ENCODE data around the gene PTPN4. TPM values are rescaled to one million over a fixed set of nuclear protein-coding genes. Genes with fewer than 3 reads are reported as not detected.

The PTPN4 gene
- total RNA-seq, 1 experiment from 2014 or later = 60.7 TPM

DNA sequence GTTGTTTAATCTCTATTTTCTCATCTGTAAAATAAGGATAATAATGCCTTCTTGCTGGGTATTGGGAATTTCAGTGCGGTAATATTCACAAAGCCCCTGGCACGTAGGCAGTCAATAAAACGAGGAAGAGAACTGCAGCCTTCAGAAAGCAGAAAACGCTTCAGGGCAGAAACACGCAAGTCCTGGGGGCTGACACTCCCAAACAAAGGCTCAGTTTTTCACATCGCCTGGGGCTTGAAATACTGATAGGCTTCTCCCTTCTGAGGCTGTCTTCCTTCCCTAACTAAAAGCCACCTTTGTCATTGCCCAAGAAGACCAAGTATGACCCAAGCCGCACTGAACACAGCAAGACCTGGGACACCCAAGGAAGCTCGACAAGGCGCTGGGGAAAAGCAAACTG, 48.4 kb upstream of the PTPN4 start:
- no peak for DNase-seq
- Histone ChIP-seq H3K4me3 (no peak overlapping the region), H2AFZ (no peak overlapping the region), H3K4me2 (no peak overlapping the region), H3K9me3 (ENCODE audit: insufficient read depth, low read depth) (no peaks in the 10 kb centered on the region), H3K9me2 (ENCODE audit: insufficient read depth) (no peaks in the 10 kb centered on the region), H3K27ac (no peak overlapping the region), H4K20me1 (ENCODE audit: insufficient read depth) (no peaks in the 10 kb centered on the region), H3F3A (ENCODE audit: insufficient read depth, low read depth) (no peaks in the 10 kb centered on the region), H3K4me1 (replicated peaks; ENCODE audit: insufficient read depth) (no peaks in the 10 kb centered on the region), H3K27me3 (ENCODE audit: insufficient read depth, low read depth) (peaks cover 28% of the 10 kb centered on the region), H3K36me3 (ENCODE audit: low read depth) (no peaks in the 10 kb centered on the region), H3K79me2 (ENCODE audit: low read depth) (no peaks in the 10 kb centered on the region)
- CTCF ChIA-PET = no interaction called here
- POLR2A ChIA-PET (ENCODE audit: unreplicated experiment) = no interaction called here
- no peak for TF ChIP-seq EZH2 (IDR thresholded peaks at IDR 0.05; ENCODE audit: low read depth)
- TF ChIP-seq, protein P1, sequence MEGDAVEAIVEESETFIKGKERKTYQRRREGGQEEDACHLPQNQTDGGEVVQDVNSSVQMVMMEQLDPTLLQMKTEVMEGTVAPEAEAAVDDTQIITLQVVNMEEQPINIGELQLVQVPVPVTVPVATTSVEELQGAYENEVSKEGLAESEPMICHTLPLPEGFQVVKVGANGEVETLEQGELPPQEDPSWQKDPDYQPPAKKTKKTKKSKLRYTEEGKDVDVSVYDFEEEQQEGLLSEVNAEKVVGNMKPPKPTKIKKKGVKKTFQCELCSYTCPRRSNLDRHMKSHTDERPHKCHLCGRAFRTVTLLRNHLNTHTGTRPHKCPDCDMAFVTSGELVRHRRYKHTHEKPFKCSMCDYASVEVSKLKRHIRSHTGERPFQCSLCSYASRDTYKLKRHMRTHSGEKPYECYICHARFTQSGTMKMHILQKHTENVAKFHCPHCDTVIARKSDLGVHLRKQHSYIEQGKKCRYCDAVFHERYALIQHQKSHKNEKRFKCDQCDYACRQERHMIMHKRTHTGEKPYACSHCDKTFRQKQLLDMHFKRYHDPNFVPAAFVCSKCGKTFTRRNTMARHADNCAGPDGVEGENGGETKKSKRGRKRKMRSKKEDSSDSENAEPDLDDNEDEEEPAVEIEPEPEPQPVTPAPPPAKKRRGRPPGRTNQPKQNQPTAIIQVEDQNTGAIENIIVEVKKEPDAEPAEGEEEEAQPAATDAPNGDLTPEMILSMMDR (conservative IDR thresholded peaks at IDR 0.05) = no peak
- no TSS peak for BruUV-seq (replicated peaks)
- intact Hi-C loops (cut with micrococcal nuclease; ENCODE audit: unreplicated experiment) = no loop called here

DNA sequence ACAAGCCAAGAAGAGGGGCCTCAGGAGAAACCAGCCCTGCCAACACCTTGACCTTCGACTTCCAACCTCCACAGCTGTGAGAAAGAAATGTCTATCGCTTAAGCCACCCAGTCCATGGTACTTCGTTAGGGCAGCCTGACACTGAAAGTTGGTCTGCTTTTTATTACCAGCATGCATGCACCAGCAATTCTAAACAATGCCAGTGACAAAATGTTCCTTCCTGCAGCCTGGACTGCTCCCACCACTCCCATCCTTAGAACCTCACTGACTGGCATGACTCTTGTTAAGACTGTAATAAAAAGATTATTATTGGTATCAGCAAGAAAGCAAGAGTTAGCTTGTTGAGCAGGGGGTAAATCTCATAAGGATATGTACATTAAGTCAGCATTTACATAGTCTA, 47.2 kb upstream of the PTPN4 start:
- H3F3A ChIP-seq (ENCODE audit: insufficient read depth, low read depth) = no peaks in the 10 kb centered on the region
- H3K9me2 ChIP-seq (ENCODE audit: insufficient read depth) = no peaks in the 10 kb centered on the region
- no peaks in the 10 kb centered on the region for H4K20me1 ChIP-seq (ENCODE audit: insufficient read depth)
- POLR2A ChIA-PET (ENCODE audit: unreplicated experiment) = no interaction called here
- H3K4me2 ChIP-seq = no peak overlapping the region
- H3K27ac ChIP-seq = no peak overlapping the region
- no peak overlapping the region for H3K4me3 ChIP-seq
- peaks cover 31% of the 10 kb centered on the region for H3K27me3 ChIP-seq (ENCODE audit: insufficient read depth, low read depth)
- H2AFZ ChIP-seq = no peak overlapping the region
- no peaks in the 10 kb centered on the region for H3K36me3 ChIP-seq (ENCODE audit: low read depth)
- no peaks in the 10 kb centered on the region for H3K79me2 ChIP-seq (ENCODE audit: low read depth)
- H3K9me3 ChIP-seq (ENCODE audit: insufficient read depth, low read depth) = no peaks in the 10 kb centered on the region
- TF ChIP-seq, protein P1 (conservative IDR thresholded peaks at IDR 0.05) = no peak
- no peak for TF ChIP-seq EZH2 (IDR thresholded peaks at IDR 0.05; ENCODE audit: low read depth)
- no TSS peak for BruUV-seq (replicated peaks)
- DNase-seq = no peak
- H3K4me1 ChIP-seq (replicated peaks; ENCODE audit: insufficient read depth) = no peaks in the 10 kb centered on the region
- intact Hi-C loops (cut with micrococcal nuclease; ENCODE audit: unreplicated experiment) = no loop called here
- CTCF ChIA-PET = no interaction called here

DNA sequence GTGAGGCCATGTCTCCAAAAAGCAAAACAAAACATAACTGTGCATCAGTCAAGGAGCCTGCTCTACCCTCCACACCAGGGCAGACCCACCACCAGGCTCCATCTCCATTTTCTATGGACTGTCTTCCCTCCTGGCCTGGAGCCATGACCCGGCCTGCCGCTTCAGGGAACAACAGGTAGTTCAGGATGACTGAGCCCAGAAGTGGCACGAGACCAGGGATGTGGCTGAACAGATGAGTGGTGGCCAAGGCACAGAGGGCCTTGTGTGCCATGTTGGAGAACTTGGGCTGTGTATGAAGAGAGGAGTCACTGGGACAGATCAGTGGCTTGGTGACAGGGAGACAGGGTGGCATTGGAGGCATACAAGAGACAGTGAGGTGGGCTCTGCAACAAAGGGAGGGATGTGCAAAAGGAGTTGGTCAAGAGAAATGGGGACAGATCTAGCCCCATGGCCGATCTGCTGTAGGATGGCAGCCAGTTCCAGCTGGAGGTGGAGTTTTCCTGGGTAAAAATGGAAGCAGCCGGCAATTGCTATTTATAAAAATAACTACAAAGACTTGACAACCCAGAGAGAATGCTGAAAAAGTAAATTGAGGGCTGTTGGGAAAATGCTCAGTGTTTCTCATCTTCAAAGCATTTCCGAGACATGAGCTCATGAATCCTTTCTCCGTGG, 45.8 kb upstream of the PTPN4 start:
- Histone ChIP-seq H3K27me3 (ENCODE audit: insufficient read depth, low read depth) (peaks cover 31% of the 10 kb centered on the region), H3K27ac (no peak overlapping the region), H3F3A (ENCODE audit: insufficient read depth, low read depth) (no peaks in the 10 kb centered on the region), H3K9me2 (ENCODE audit: insufficient read depth) (no peaks in the 10 kb centered on the region), H3K4me2 (no peak overlapping the region), H3K9me3 (ENCODE audit: insufficient read depth, low read depth) (no peaks in the 10 kb centered on the region), H3K36me3 (ENCODE audit: low read depth) (no peaks in the 10 kb centered on the region), H3K79me2 (ENCODE audit: low read depth) (no peaks in the 10 kb centered on the region), H3K4me3 (no peak overlapping the region), H4K20me1 (ENCODE audit: insufficient read depth) (no peaks in the 10 kb centered on the region), H2AFZ (no peak overlapping the region), H3K4me1 (replicated peaks; ENCODE audit: insufficient read depth) (peaks cover 4% of the 10 kb centered on the region; the same call in 1 of the 2 replicates)
- TF ChIP-seq, protein P1 (conservative IDR thresholded peaks at IDR 0.05) = no peak
- TF ChIP-seq EZH2 (IDR thresholded peaks at IDR 0.05; ENCODE audit: low read depth) = no peak
- CTCF ChIA-PET = no interaction called here
- intact Hi-C loops (cut with micrococcal nuclease; ENCODE audit: unreplicated experiment) = no loop called here
- no peak for DNase-seq
- BruUV-seq (replicated peaks) = no TSS peak
- POLR2A ChIA-PET (ENCODE audit: unreplicated experiment) = interaction anchor here (0.5 kb wide), 1 partner anchor 1914 kb away, joined by 3 read pairs; no protein-coding TSS in a partner anchor

Measured in PC-9 (cell line).